Measurements from ENCODE around the gene UBP1.
"Not testable (repeated sequence)": the region's sequence is repeated elsewhere in the genome, so short reads cannot be mapped to it uniquely, and the experiment has no call there.

Gene UBP1

GRCh38 chr3:33437556-33438283, 2.5 kb downstream of the UBP1 start:
- no peak for FAIRE-seq

GRCh38 chr3:33433843-33434242, 6.4 kb downstream of the UBP1 start:
- no peak for FAIRE-seq
- no peak for DNase-seq (ENCODE audit: low spot score)

More at GRCh38 chr3:33437556-33438283, 2.5 kb downstream of the UBP1 start:
- no peak for DNase-seq (ENCODE audit: low spot score)

GRCh38 chr3:33430571-33430970, 9.6 kb downstream of the UBP1 start:
- DNase-seq (ENCODE audit: low spot score) (no peak), FAIRE-seq (no peak)

GRCh38 chr3:33430061-33430460, 10.1 kb downstream of the UBP1 start:
- FAIRE-seq (no peak), DNase-seq (ENCODE audit: low spot score) (no peak)

- not testable (repeated sequence) for FAIRE-seq; DNase-seq (ENCODE audit: low spot score)
Measured at GRCh38 chr3:33429306-33429705, 10.9 kb downstream of the UBP1 start.

GRCh38 chr3:33428734-33429133, 11.5 kb downstream of the UBP1 start:
- FAIRE-seq (no peak), DNase-seq (ENCODE audit: low spot score) (no peak)

GRCh38 chr3:33426630-33427317, 13.4 kb downstream of the UBP1 start:
- no peak for DNase-seq (ENCODE audit: low spot score)
- FAIRE-seq: no peak

GRCh38 chr3:33426068-33426467, 14.1 kb downstream of the UBP1 start:
- FAIRE-seq (no peak), DNase-seq (ENCODE audit: low spot score) (no peak)

- DNase-seq (ENCODE audit: low spot score): no peak
- no peak for FAIRE-seq
Measured at GRCh38 chr3:33425453-33425852, 14.8 kb downstream of the UBP1 start.

GRCh38 chr3:33424606-33425452, 15.4 kb downstream of the UBP1 start:
- FAIRE-seq (no peak), DNase-seq (ENCODE audit: low spot score) (no peak)

- no peak for FAIRE-seq
- no peak for DNase-seq (ENCODE audit: low spot score)
Measured at GRCh38 chr3:33420966-33421365, 19.2 kb downstream of the UBP1 start.

- no peak for FAIRE-seq
Measured at GRCh38 chr3:33419948-33420347, 20.3 kb downstream of the UBP1 start.

GRCh38 chr3:33417066-33417673, 23.0 kb downstream of the UBP1 start:
- FAIRE-seq (no peak), DNase-seq (ENCODE audit: low spot score) (no peak)

More at GRCh38 chr3:33419948-33420347, 20.3 kb downstream of the UBP1 start:
- no peak for DNase-seq (ENCODE audit: low spot score)

- FAIRE-seq; DNase-seq (ENCODE audit: low spot score): not testable (repeated sequence)
Measured at GRCh38 chr3:33410816-33411215, 29.4 kb downstream of the UBP1 start.

- DNase-seq (ENCODE audit: low spot score) (no peak), FAIRE-seq (no peak)
Measured at GRCh38 chr3:33403756-33404155, 36.4 kb downstream of the UBP1 start.

- DNase-seq (ENCODE audit: low spot score): no peak
- FAIRE-seq: no peak
Measured at GRCh38 chr3:33402936-33403335, 37.3 kb downstream of the UBP1 start.

GRCh38 chr3:33401781-33402180, 38.4 kb downstream of the UBP1 start:
- FAIRE-seq (no peak), DNase-seq (ENCODE audit: low spot score) (no peak)

GRCh38 chr3:33398410-33398809, 41.8 kb downstream of the UBP1 start:
- FAIRE-seq: no peak
- no peak for DNase-seq (ENCODE audit: low spot score)

GRCh38 chr3:33395900-33396299, 44.3 kb downstream of the UBP1 start:
- FAIRE-seq (no peak), DNase-seq (ENCODE audit: low spot score) (no peak)

- no peak for DNase-seq (ENCODE audit: low spot score)
- FAIRE-seq: no peak
Measured at GRCh38 chr3:33394403-33395054, 45.7 kb downstream of the UBP1 start.

- peak; percentile 86 for DNase-seq (ENCODE audit: low spot score)
- peak; percentile 54 for FAIRE-seq
Measured at GRCh38 chr3:33392703-33393125, 47.5 kb downstream of the UBP1 start.
